Stimulated activated CD4-positive, alpha-beta T cell treated with anti-CD3 and anti-CD28 coated beads, Interleukin-12 subunit alpha, Interleukin-12 subunit beta, amount 100 ng/mL, for 48 hours (primary cell): ENCODE results near the gene TIAM1.

Source experiments
- DNase-seq, 3 donors: peaks; one replicate each; pipeline ENCODE4 v3.0.0-alpha.2; 2020; ENCODE audit warnings: low read depth in 2 of 3, low spot score in 1 of 3

Gene TIAM1

DNA sequence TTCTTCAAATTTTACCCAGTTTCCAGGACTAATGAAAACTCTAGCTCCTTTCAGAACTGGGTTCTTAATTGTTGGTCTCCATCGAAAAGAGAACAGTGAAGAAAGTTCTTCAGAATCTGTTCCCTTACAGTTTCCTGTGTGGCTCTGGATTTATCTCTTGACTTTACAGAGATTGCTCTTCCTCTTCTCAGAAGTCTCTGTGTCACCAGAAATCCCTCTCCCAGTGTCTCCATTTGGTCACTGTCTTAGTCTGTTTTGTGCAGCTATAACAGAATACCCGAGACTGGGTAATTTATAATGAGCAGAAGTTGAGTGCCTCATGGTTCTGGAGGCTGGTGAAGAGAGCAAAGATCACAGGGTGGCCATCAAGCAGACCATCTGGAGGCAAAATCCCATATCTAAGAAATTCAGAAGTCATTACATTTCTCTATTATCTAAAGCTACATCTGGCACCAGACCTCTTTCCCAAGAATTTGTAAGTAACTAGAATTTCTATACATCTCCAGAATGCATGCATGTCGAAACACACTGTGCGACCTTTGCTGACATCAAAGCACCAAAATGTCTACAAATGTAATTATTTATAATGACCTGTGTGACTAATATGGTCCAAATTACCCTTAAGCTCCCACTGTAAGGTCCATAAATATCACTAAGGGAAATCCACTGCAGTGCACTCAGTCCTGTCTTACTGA, 240.3 kb downstream of the TIAM1 start:
- DNase-seq, result no peak

DNA sequence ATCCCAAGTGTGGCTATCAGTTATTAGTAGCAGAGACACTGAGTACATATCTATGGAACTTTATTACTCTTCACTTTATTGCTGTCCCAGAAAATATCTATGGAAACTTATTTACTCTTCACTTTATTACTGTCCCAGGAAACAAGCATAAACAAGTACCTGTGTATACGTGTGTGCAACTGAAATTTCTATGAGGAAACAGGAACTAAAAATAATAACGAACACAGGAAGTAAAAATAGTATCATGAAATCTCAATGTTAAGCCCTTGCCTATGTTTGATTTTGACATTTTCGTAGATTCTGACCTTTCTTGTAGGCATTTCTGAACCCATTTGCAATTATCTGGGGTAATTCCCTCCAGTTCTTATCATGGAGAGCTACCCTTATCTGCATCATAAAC, 240.9 kb downstream of the TIAM1 start:
- no peak for DNase-seq

DNA sequence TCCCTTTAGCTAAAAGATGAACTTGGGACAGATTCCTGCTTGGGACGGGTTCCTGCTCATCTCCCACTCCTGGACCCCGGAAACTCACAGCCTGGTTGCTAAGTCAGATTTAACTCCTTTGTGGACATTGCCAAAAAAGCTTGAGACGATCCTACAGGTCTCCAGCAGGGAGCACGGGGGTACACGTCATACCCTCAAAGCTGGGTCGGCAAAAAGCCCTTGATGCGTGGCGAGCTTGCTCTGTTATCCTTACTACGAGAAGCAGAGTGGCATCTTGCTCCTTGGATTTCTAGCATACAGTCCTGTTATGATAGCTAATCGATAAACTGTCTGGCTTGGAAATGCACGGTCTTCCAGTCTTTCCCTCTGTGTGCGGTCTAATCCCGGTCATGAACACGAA, 244.9 kb downstream of the TIAM1 start:
- no peak for DNase-seq

DNA sequence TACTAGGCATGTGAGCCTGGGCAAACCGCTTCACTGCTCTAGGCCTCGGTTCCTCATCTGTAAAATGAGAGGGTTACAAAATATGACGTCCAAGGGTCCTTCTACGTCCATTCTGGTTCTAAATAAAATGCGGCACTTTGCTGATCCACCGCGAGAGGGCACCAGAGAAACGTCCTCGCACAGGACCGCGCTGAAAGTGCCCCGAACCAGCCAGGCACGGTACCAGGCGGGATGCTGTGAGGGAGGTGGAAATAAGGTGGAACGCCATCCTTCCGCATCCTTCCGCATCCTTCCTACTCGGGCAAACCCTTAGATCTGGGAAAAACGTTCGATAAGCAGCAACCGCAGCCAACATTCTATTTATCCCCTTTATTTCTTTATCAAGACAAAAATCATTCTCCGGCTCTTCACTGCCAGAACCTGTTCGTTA, 245.5 kb downstream of the TIAM1 start:
- DNase-seq, result peak; percentile 54 to 69 (median 68)

DNA sequence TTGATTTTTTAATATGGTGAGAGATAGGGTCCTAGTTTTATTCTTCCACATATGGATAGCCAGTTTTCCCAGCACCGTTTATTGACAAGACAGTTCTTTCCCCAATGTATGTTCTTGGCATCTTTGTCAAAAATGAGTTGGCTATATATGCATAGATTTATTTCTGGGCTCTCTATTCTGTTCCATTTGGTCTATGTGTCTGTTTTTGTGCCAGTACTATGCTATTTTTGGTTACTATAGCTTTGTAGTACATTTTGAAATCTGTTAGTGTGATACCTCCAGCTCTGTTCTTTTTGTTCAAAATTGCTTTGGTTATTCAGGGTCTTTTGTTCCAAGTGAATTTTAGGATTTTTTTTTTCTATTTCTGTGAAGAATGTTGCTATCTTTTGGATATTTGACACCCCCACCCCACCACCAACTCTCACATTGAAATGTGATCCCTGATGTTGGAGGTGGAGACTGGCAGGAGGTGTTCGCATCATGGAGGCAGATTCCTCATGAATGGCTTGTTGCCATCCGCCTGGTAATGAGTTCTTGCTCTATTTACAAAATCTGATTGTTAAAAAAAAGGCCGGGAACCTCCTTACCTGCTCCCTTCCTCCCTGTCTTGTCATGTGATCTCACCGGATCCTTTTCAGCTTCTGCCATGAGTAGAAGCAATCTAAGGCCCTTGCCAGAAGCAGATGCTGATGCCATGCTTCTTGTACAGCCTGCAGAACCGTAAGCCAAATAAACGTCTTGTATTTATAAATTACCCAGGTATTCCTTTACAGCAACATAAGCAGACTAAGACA, 251.0 kb downstream of the TIAM1 start:
- DNase-seq, result no peak

DNA sequence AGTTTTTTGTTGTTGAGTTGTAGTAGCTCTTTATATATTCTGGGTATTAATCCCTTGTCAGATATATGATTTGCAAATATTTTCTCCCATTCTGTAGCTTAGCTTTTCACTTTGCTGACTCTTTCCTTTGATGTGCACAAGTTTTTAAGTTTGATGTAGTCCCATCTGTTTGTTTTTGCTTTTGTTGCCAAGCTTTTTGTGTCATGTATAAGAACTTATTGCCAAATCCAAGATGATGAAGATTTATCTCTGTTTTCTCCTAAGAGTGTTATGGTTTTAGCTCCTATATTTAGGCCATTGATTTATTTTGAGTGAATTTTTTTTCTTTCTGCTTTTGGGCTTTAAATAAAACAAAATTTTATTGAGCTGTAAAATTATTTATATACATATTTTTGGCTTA, 253.7 kb downstream of the TIAM1 start:
- DNase-seq, result no peak

DNA sequence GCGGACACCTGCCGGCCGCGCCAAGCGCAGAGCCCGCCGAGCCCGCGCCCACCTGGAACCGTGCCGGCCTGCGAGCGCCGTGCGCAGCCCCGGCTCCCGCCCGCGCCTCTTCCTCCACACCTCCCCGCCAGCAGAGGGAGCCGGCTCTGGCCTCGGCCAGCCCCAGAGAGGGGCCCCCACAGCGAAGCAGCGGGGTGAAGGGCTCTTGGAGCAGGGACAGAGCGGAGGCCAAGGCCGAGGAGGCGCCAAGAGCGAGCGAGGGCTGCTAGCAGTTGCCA, 255.6 kb downstream of the TIAM1 start:
- DNase-seq, result no peak

DNA sequence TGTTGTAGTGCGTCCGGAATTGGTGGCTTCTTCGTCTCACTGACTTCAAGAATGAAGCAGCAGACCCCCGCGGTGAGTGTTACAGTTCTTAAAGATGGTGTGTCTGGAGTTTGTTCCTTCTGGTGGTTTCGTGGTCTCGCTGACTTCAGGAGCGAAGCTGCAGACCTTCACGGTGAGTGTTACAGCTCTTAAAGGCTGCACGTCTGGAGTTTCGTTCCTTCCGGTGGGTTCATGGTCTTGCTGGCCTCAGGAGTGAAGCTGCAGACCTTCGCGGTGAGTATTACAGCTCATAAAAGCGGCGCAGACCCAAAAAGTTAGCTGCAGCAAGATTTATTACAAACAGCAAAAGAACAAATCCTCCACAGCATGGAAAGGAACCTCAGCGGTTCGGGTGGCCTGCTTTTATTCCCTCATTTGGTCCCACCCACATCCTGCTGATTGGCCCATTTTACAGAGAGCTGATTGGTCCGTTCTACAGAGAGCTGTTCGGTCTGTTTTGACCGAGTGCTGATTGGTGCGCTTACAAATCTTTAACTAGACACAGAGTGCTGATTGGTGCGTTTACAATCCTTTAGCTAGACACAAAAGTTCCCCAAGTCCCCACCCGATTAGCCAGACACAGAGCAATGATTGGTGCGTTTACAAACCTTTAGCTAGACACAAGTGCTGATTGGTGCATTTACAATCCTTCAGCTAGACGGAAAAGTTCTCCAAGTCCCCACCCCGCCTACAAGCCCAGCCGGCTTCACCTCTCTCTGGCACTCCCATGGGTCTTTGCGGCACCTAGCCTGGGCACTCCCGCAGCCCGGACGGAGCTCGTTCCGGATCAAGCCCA, 256.2 kb downstream of the TIAM1 start:
- no peak for DNase-seq

DNA sequence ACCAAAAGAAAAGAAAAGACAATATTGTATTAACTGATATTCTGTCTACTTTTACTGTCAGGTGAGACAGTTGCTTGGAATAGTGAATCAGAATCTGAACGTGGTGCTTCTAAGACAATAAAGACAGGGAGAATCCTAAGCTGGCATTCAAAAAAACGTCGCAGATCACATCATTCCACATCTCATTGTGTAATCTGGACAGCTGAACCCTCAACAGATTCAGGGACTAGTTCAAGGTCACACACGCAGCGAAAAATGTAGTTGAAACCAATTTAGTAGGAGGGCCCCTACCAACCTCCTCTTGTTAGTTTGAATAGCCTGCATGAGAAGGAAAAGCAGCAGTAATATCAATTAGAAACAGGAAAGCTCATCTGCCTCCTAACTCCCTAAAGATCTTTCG, 259.4 kb downstream of the TIAM1 start:
- DNase-seq, result no peak

DNA sequence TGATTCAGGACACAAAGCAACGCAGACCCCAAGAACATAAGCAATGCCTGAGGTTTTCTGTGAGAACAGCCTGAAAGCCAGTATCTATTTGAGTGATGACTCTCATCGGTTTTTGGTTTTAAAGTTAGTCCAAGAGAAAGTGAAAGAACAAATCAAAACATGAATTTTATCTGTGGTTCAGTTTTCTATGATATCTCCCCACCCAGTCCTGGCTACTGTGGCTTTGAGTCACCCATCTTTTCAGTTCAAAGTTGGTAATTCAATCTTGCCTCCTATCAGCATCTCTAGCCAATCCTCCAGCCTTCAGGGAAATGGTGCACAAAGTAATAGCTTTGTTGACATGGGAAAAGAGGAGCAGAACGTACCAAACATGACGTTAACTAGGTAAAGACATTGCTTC, 265.3 kb downstream of the TIAM1 start:
- DNase-seq, result no peak

DNA sequence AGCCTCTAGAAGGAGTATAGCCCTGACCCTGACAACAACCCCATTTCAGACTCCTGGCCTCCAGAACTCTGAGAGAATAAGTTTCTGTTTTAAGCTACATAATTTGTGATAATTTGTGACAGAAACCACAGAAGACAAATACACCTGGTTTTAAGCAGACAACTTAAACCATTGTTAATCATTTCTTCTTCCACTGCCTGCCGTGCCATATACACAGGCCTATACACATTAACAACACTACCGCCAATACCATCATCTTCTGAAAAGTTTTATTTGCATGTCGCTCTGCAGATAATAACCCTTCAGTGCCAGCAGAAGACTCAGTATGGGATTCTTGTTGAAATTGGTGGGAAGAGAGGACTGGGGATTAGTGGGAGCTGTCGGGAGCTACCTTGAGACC, 265.8 kb downstream of the TIAM1 start:
- DNase-seq, result no peak

DNA sequence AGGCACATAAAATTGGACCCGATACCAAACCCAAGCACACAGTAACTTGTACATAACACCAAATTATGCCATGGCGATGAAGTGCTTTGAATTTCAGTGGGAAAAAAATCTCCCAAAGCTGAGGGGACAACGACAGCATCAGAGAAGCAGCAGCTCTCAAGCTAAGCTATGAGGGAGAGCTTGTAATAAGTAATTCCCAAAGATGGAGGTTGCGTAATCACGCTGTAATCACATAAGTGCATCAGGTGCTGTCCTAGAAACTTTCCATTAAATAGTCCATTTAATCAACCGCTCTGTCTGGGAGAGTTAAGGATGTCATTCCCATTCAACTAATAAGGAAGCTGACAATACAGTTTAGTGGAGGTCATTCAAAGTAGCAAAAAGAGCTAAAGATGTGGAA, 268.2 kb downstream of the TIAM1 start:
- no peak for DNase-seq

DNA sequence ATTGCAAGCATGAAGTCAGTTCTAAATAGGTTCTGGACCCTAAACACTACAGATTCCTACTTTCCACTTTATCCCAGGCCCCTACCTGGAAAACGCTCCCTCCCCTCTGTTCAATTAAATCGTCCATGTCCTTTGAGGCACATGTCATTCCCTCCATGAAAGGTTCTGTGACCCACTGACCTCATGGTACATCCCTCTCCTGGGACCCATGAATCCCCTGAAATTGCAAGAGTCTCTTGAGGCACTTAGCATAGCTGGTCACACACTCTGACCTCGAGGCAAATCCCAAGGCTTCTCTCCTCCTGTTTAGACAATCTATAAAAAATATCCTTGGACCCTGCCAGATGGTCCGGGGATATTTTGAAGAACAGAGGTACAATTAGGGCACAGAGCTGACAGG, 271.5 kb downstream of the TIAM1 start:
- no peak for DNase-seq
